Fibroblast of lung (primary cell): ENCODE results near the gene SPNS3. TPM values are rescaled to one million over a fixed set of nuclear protein-coding genes. Genes with fewer than 3 reads are reported as not detected.

ENCODE experiments used
- DNase-seq, 2 donors: peaks; one replicate each; pipeline versions ENCODE4 v3.0.0 to v3.0.0-alpha.2; 2010; ENCODE audit warnings: low read depth in 2 of 2
- H2AFZ ChIP-seq: 2 replicates; pipeline ENCODE4 v1.5.1; 2012; ENCODE audit warnings: low read length, control low read depth, inconsistent platforms
- H3K27ac ChIP-seq: 2 replicates; pipeline ENCODE4 v1.5.1; 2011; ENCODE audit warnings: low read length, control low read depth; ENCODE audit not compliant: insufficient read depth
- H3K27me3 ChIP-seq: 2 replicates; pipeline ENCODE4 v1.5.1; 2011; ENCODE audit warnings: mild to moderate bottlenecking, low read length; ENCODE audit not compliant: control insufficient read depth, insufficient read depth
- H3K36me3 ChIP-seq: 2 replicates; pipeline ENCODE4 v1.5.1; 2011; ENCODE audit warnings: low read length; ENCODE audit not compliant: control insufficient read depth, insufficient read depth
- H3K4me1 ChIP-seq: 2 replicates; pipeline ENCODE4 v1.5.1; 2011; ENCODE audit warnings: low read length; ENCODE audit not compliant: control insufficient read depth, insufficient read depth; ENCODE audit errors: extremely low read depth
- H3K4me2 ChIP-seq: 2 replicates; pipeline ENCODE4 v1.5.1; 2011; ENCODE audit warnings: low read length, control low read depth; ENCODE audit not compliant: insufficient read depth; ENCODE audit errors: extremely low read depth
- H3K4me3 ChIP-seq, 4 experiments: fragments of 200-600 bp in 1 of 4; sonication (generic) in 1 of 4; replicated peaks in 1 of 4; 2 replicates each; pipeline ENCODE4 v1.5.1; 2011 to 2016; ENCODE audit warnings: low read length in 4 of 4, low read depth in 3 of 4, mild to moderate bottlenecking in 3 of 4, control low read depth in 2 of 4, inconsistent platforms in 1 of 4, mixed read lengths in 1 of 4; ENCODE audit not compliant: insufficient read depth in 1 of 4; ENCODE audit errors: control extremely low read depth in 1 of 4
- H3K79me2 ChIP-seq: 2 replicates; pipeline ENCODE4 v1.5.1; 2012; ENCODE audit warnings: mild to moderate bottlenecking, low read length, inconsistent platforms; ENCODE audit not compliant: control insufficient read depth, insufficient read depth
- H3K9ac ChIP-seq: 2 replicates; pipeline ENCODE4 v1.5.1; 2011; ENCODE audit warnings: mild to moderate bottlenecking, low read length, control low read depth; ENCODE audit not compliant: insufficient read depth
- H3K9me3 ChIP-seq: 2 replicates; pipeline ENCODE4 v1.5.1; 2012; ENCODE audit warnings: low read depth, low read length; ENCODE audit not compliant: control insufficient read depth, insufficient read depth
- H4K20me1 ChIP-seq: 2 replicates; pipeline ENCODE4 v1.5.1; 2011; ENCODE audit warnings: low read length; ENCODE audit not compliant: control insufficient read depth, insufficient read depth; ENCODE audit errors: extremely low read depth
- EZH2 ChIP-seq: IDR thresholded peaks from 2 replicates; pipeline ENCODE4 v1.5.1; 2012; ENCODE audit warnings: low read length, control low read depth, mild to moderate bottlenecking; ENCODE audit errors: missing control alignments
- polyA plus RNA-seq, 2 donors: library from polyadenylated mRNA; depleted of rRNA in 1 of 2; stranded (reverse) in 1 of 2; unstranded in 1 of 2; fragments of >200 nt; gene quantifications; 2 replicates each; pipeline ENCODE4 v1.2.1, GENCODE V29; 2011 to 2012; ENCODE audit warnings: missing spikeins in 1 of 2
- total RNA-seq: library from RNA; depleted of rRNA; stranded (reverse); fragments of >200 nt; gene quantifications from 2 replicates; pipeline ENCODE4 v1.2.1, GENCODE V29; 2014
- TF ChIP-seq, protein P1 (sequence below), 2 donors: IDR thresholded peaks in 1 of 2; conservative IDR thresholded peaks in 1 of 2; 1 replicate in 1 of 2; 2 replicates in 1 of 2; pipeline ENCODE4 v1.5.1; 2011 to 2012; ENCODE audit warnings: low read length in 2 of 2, control low read depth in 1 of 2, inconsistent platforms in 1 of 2, low read depth in 1 of 2, mild to moderate bottlenecking in 1 of 2

Gene SPNS3
- total and polyA plus RNA-seq, 2 donors (not counting 1 experiment from before 2014, with no cell fraction given): not detected

DNA sequence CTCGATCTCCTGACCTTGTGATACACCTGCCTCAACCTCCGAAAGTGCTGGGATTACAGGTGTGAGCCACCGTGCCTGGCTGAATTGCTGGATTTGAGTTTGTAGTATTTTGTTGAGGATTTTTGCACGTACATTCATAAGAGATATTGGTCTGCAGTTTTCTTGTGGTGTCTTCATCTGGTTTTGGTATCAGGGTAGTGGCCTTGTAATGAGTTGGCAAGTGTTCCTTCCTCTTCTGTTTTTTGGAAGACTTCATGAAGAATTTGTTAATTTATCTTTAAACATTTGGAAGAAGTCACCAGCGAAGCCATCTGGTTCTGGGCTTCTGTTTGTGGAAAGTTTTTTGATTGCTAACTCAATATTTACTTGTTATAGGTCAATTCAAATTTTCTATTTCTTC is 26.9 kb downstream of the SPNS3 start:
- TF ChIP-seq EZH2: no peak
- Histone ChIP-seq H3K9ac (no peak overlapping the region), H3K27ac (no peak overlapping the region), H3K4me3 (no peak overlapping the region), H3K79me2 (no peaks in the 10 kb centered on the region), H3K9me3 (no peaks in the 10 kb centered on the region), H3K4me2 (no peak overlapping the region), H3K27me3 (no peaks in the 10 kb centered on the region), H4K20me1 (no peaks in the 10 kb centered on the region), H3K36me3 (no peaks in the 10 kb centered on the region), H2AFZ (no peak overlapping the region), H3K4me1 (no peaks in the 10 kb centered on the region)
- no peak for DNase-seq

GRCh38 chr17:4463818-4464476 is 30.2 kb downstream of the SPNS3 start:
- H3K27me3 ChIP-seq: no peaks in the 10 kb centered on the region
- DNase-seq: no peak
- H3K27ac ChIP-seq: no peak overlapping the region
- no peak overlapping the region for H3K4me3 ChIP-seq
- no peaks in the 10 kb centered on the region for H4K20me1 ChIP-seq
- TF ChIP-seq, protein P1, sequence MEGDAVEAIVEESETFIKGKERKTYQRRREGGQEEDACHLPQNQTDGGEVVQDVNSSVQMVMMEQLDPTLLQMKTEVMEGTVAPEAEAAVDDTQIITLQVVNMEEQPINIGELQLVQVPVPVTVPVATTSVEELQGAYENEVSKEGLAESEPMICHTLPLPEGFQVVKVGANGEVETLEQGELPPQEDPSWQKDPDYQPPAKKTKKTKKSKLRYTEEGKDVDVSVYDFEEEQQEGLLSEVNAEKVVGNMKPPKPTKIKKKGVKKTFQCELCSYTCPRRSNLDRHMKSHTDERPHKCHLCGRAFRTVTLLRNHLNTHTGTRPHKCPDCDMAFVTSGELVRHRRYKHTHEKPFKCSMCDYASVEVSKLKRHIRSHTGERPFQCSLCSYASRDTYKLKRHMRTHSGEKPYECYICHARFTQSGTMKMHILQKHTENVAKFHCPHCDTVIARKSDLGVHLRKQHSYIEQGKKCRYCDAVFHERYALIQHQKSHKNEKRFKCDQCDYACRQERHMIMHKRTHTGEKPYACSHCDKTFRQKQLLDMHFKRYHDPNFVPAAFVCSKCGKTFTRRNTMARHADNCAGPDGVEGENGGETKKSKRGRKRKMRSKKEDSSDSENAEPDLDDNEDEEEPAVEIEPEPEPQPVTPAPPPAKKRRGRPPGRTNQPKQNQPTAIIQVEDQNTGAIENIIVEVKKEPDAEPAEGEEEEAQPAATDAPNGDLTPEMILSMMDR (conservative IDR thresholded peaks at IDR 0.05 in 1 of 2, IDR thresholded peaks at IDR 0.05 in 1 of 2; ENCODE audit: low read depth in 1 of 2, low read length in 2 of 2): no peak
- no peak for TF ChIP-seq EZH2
- no peak overlapping the region for H3K4me2 ChIP-seq
- no peaks in the 10 kb centered on the region for H3K79me2 ChIP-seq
- H3K9ac ChIP-seq: no peak overlapping the region
- H3K9me3 ChIP-seq: no peaks in the 10 kb centered on the region
- H3K36me3 ChIP-seq: no peaks in the 10 kb centered on the region
- no peaks in the 10 kb centered on the region for H3K4me1 ChIP-seq
- no peak overlapping the region for H2AFZ ChIP-seq

GRCh38 chr17:4465786-4466185 is 32.0 kb downstream of the SPNS3 start:
- Histone ChIP-seq H3K79me2 (no peaks in the 10 kb centered on the region), H4K20me1 (no peaks in the 10 kb centered on the region), H3K36me3 (no peaks in the 10 kb centered on the region), H3K4me3 (no peak overlapping the region), H3K9me3 (no peaks in the 10 kb centered on the region), H3K4me1 (no peaks in the 10 kb centered on the region), H3K4me2 (no peak overlapping the region), H3K27me3 (no peaks in the 10 kb centered on the region), H2AFZ (no peak overlapping the region), H3K9ac (no peak overlapping the region), H3K27ac (no peak overlapping the region)
- DNase-seq: no peak
- no peak for TF ChIP-seq EZH2
- TF ChIP-seq, protein P1 (conservative IDR thresholded peaks at IDR 0.05 in 1 of 2, IDR thresholded peaks at IDR 0.05 in 1 of 2; ENCODE audit: low read depth in 1 of 2, low read length in 2 of 2): no peak
